ENCODE data around the gene DOCK1. TPM values are rescaled to one million over a fixed set of nuclear protein-coding genes. Genes with fewer than 3 reads are reported as not detected.
"Not testable (repeated sequence)": the region's sequence is repeated elsewhere in the genome, so short reads cannot be mapped to it uniquely, and the experiment has no call there.

The DOCK1 gene
- total RNA-seq, 2 experiments from 2014 or later: 0.14 to 0.18 TPM

GRCh38 chr10:126910798-126911197 lies 5.6 kb downstream of the DOCK1 start:
- H3K27me3 Mint-ChIP-seq: peaks cover 9% of the 10 kb centered on the region
- H3K4me1 Mint-ChIP-seq (ENCODE audit: low read depth): no peaks in the 10 kb centered on the region
- intact Hi-C loops (cut with micrococcal nuclease): no loop called here
- H3K36me3 Mint-ChIP-seq (ENCODE audit: low read depth): peaks cover 1% of the 10 kb centered on the region
- ATAC-seq (no peak), DNase-seq (no peak)
- H3K4me3 Mint-ChIP-seq: no peak overlapping the region
- no peak for TF ChIP-seq CTCF (IDR thresholded peaks at IDR 0.05)
- ChIA-PET CTCF (no interaction called here), POLR2A (no interaction called here)
- H3K27ac Mint-ChIP-seq: no peak overlapping the region
- H3K9me3 Mint-ChIP-seq: no peaks in the 10 kb centered on the region

GRCh38 chr10:126911301-126911700 lies 6.1 kb downstream of the DOCK1 start:
- H3K27me3 Mint-ChIP-seq: peaks cover 8% of the 10 kb centered on the region
- intact Hi-C loops (cut with micrococcal nuclease): no loop called here
- ChIA-PET CTCF (no interaction called here), POLR2A (no interaction called here)
- TF ChIP-seq CTCF (IDR thresholded peaks at IDR 0.05): no peak
- DNase-seq (no peak), ATAC-seq (no peak)
- H3K27ac Mint-ChIP-seq: no peak overlapping the region
- H3K4me3 Mint-ChIP-seq: no peak overlapping the region
- H3K9me3 Mint-ChIP-seq: no peaks in the 10 kb centered on the region
- H3K4me1 Mint-ChIP-seq (ENCODE audit: low read depth): no peaks in the 10 kb centered on the region
- H3K36me3 Mint-ChIP-seq (ENCODE audit: low read depth): peaks cover 1% of the 10 kb centered on the region

- no peak for TF ChIP-seq CTCF (IDR thresholded peaks at IDR 0.05)
- H3K4me1 Mint-ChIP-seq (ENCODE audit: low read depth): no peaks in the 10 kb centered on the region
These were observed 8.1 kb downstream of the DOCK1 start for GRCh38 chr10:126913316-126913715.

GRCh38 chr10:126914561-126914960 lies 9.3 kb downstream of the DOCK1 start:
- Mint-ChIP-seq H3K9me3 (peaks cover 1% of the 10 kb centered on the region), H3K36me3 (ENCODE audit: low read depth) (no peaks in the 10 kb centered on the region), H3K27me3 (no peaks in the 10 kb centered on the region), H3K4me1 (ENCODE audit: low read depth) (no peaks in the 10 kb centered on the region), H3K27ac (no peak overlapping the region), H3K4me3 (no peak overlapping the region)
- POLR2A ChIA-PET: no interaction called here
- intact Hi-C loops (cut with micrococcal nuclease): no loop called here
- TF ChIP-seq CTCF (IDR thresholded peaks at IDR 0.05): no peak
- CTCF ChIA-PET: no interaction called here
- no peak for DNase-seq
- no peak for ATAC-seq

More at GRCh38 chr10:126913316-126913715, 8.1 kb downstream of the DOCK1 start:
- no peaks in the 10 kb centered on the region for H3K27me3 Mint-ChIP-seq
- ChIA-PET POLR2A (no interaction called here), CTCF (no interaction called here)
- intact Hi-C loops (cut with micrococcal nuclease): no loop called here
- no peak overlapping the region for H3K27ac Mint-ChIP-seq
- H3K36me3 Mint-ChIP-seq (ENCODE audit: low read depth): no peaks in the 10 kb centered on the region
- ATAC-seq (no peak), DNase-seq (no peak)
- H3K4me3 Mint-ChIP-seq: no peak overlapping the region
- no peaks in the 10 kb centered on the region for H3K9me3 Mint-ChIP-seq

GRCh38 chr10:126916952-126917351 lies 11.7 kb downstream of the DOCK1 start:
- H3K4me3 Mint-ChIP-seq; H3K4me1 Mint-ChIP-seq (ENCODE audit: low read depth); H3K36me3 Mint-ChIP-seq (ENCODE audit: low read depth); H3K27ac Mint-ChIP-seq; intact Hi-C loops (cut with micrococcal nuclease); H3K27me3 Mint-ChIP-seq; DNase-seq; CTCF ChIA-PET; POLR2A ChIA-PET; H3K9me3 Mint-ChIP-seq; ATAC-seq: not testable (repeated sequence)

GRCh38 chr10:126917375-126917774 lies 12.1 kb downstream of the DOCK1 start:
- Mint-ChIP-seq H3K36me3 (ENCODE audit: low read depth) (no peaks in the 10 kb centered on the region), H3K4me3 (no peak overlapping the region), H3K27me3 (no peaks in the 10 kb centered on the region), H3K9me3 (peaks cover 5% of the 10 kb centered on the region), H3K27ac (no peak overlapping the region), H3K4me1 (ENCODE audit: low read depth) (no peaks in the 10 kb centered on the region)
- CTCF ChIA-PET: interaction anchor here (0.6 kb wide), 1 partner anchor 17 kb away, joined by 3 read pairs; no protein-coding TSS in a partner anchor
- TF ChIP-seq CTCF (IDR thresholded peaks at IDR 0.05): no peak
- POLR2A ChIA-PET: no interaction called here
- intact Hi-C loops (cut with micrococcal nuclease): no loop called here
- ATAC-seq: no peak
- no peak for DNase-seq
